Eye (tissue), 1 donor: ENCODE data around the gene CHKA.

Experiments
- DNase-seq: peaks from one replicate; pipeline ENCODE4 v3.0.0-alpha.2; 2015

CHKA gene

GRCh38 chr11:68012044-68012842 is 108.9 kb downstream of the CHKA start:
- DNase-seq, result no peak

- DNase-seq, result no peak
Measured at GRCh38 chr11:68011051-68011943, 109.9 kb downstream of the CHKA start.

GRCh38 chr11:68010090-68011041 is 110.8 kb downstream of the CHKA start, which contains the start of gene ALDH3B1:
ALDH3B1 (plus strand) TSS chr11:68010327; CDS start chr11:68015298, 4,971 bp downstream.
- peak; percentile 53 for DNase-seq

DNA sequence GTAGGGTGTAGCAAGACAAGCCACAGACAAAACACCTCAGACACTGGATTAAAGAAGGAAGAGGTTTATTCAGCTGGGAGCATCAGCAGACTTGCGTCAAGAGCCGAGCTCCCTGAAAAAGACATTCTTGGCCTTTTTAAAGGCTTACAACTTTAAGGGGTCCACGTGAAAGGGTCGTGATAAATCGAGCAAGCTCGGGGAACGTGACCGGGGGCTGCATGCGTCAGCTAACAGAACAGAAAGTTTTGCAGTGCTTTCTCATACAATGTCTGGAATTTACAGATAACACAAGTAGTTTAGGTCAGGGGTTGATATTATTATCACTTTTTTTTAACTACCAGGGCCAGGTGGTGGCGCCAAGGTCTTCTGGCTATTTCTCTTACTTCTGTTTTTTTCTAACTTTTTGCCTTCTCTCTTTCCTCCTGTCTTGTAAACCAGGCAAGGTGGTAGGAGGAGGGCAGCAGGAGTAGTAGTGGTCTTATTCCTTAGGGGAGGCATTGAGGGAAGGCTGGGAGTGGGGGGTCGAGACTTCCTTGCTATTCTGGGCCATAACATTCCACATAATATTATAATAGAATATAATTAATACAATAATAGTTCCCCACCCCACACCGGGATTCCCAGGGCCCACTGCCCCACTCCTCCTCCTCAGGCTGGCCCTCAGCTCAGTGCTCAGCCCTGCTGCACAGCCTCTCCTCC is 111.6 kb downstream of the CHKA start:
- DNase-seq, result no peak

GRCh38 chr11:68008381-68009337 is 112.5 kb downstream of the CHKA start:
- DNase-seq, result no peak

- no peak for DNase-seq
Measured at GRCh38 chr11:68007498-68008380, 113.4 kb downstream of the CHKA start.

DNA sequence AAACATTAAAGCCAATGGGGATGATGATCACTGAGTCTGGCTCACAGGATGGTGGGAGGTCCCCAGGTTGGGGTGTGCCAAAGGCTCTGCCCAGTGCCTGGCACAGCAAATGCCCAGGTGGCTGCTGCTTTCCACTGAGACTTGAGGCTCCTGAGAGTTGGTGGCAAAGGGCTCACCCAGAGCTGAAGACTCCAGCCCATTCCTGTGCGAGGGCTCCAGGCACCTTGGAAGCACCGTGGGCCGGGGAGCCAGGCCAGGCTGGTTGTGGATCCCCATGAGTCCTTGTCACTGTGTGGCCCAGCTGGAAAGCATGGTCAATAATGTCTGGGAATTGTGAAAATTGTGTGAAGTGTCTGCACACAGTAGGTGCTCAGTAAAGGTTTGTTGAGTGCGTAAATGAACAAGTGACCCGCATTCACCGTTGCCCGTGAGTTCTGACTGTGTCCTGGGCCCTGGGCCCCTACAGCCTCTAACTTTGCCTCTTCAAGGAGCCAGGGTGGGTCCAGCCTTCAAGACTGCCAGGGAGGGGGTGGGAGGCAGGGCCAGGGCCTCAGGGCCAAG is 114.5 kb downstream of the CHKA start:
- no peak for DNase-seq

DNA sequence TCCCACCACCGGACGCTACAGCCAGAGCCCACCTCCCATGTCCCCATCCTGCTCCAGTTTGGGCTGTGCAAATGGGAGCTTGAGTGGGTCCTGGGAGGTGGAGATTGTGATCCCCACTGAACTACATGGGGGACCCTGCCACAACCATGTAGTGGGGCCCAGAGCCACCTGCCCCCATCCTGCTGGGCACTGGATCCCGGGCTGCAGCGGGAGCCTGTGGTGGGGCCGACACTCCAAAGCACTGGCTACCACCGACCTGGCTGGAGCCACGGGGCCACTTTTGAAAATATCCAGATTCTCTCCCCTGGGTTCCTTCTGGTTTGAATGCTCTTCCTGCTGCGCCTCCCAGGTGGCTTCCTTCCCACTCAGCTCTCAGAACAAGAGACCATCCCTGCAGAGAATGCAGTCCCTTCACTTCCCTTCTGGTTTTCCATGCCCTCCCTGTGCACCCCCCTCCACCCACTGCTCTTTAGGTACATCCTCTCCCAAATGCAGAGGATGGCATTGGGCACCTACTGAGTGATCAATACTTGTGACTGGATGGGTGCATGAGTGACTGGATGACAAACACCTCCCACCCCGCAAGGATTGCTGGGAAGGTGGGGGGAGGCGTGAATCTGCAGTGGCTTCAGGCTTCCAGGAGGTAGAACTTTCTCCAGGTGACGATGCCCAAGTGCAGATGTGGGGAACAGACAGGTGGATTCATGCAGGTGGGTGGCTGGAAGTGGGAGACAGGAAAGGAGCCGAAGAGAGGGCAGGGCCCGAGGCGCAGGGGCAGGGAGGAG is 116.4 kb downstream of the CHKA start:
- DNase-seq, result no peak

- peak; percentile 63 for DNase-seq
Measured at GRCh38 chr11:68003846-68004550, 117.2 kb downstream of the CHKA start, which contains the start of gene UNC93B1. UNC93B1 (minus strand) TSS chr11:68004097; CDS start chr11:68004043, 54 bp downstream.

DNA sequence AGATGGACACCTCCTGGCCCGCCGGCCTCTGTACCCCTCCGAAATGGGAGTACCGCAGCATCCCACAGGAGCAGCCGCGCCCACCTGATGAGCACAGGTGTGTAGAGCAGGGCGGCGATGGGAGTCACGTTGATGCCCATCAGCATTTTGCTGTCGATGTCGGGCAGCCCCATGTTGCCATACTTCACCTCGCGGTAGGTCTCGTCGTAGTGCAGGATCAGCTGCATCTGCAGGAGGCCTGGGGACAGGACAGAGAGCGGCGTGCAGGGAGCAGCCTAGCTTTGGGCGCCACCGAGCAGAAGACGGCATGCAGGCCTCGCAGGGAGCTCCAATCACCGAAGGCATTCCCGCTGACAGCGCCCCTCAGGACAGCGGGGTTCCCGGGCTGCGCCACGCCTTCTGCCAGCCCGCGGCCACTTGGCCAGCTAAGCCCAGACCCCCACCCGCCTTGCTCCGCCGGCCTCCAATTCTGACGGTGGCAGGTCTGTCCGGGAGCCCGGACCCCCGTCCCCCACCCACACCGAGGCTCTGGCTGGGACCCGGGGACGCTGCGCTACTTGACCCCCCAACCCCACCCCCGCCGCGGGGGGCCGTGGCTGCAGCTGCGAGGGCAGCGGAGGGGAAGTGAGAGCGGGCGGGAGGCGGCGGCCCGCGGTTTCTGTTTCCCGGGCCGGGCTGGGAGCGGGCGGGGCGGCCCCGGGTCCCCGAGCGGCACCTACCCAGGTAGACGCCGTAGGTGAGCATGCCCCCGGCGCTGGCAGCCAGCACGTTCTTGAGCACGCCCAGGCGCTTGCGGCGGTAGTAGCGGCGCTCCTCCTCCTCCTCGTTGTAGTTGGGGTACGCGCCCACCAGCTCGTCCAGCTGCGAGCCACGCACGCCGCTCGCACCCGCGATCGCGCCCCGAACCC is 118.0 kb downstream of the CHKA start:
- DNase-seq, result peak; percentile 53
